Hematopoietic multipotent progenitor cell (in vitro differentiated cells): Measurements from ENCODE around the gene PSG5. TPM values are rescaled to one million over a fixed set of nuclear protein-coding genes. Genes with fewer than 3 reads are reported as not detected.
"Not testable (repeated sequence)": the region's sequence is repeated elsewhere in the genome, so short reads cannot be mapped to it uniquely, and the experiment has no call there.

ENCODE experiments used
- DNase-seq, 3 donors: peaks; one replicate each; pipeline ENCODE4 v3.0.0-alpha.2; 2011 to 2015; ENCODE audit warnings: low read depth in 2 of 3, low spot score in 2 of 3
- total RNA-seq: library from RNA; depleted of rRNA; stranded (reverse); fragments of >200 nt; gene quantifications from one replicate; pipeline ENCODE4 v1.2.3, GENCODE V29; 2012

PSG5 gene
- total RNA-seq, 1 donor: not detected

DNA sequence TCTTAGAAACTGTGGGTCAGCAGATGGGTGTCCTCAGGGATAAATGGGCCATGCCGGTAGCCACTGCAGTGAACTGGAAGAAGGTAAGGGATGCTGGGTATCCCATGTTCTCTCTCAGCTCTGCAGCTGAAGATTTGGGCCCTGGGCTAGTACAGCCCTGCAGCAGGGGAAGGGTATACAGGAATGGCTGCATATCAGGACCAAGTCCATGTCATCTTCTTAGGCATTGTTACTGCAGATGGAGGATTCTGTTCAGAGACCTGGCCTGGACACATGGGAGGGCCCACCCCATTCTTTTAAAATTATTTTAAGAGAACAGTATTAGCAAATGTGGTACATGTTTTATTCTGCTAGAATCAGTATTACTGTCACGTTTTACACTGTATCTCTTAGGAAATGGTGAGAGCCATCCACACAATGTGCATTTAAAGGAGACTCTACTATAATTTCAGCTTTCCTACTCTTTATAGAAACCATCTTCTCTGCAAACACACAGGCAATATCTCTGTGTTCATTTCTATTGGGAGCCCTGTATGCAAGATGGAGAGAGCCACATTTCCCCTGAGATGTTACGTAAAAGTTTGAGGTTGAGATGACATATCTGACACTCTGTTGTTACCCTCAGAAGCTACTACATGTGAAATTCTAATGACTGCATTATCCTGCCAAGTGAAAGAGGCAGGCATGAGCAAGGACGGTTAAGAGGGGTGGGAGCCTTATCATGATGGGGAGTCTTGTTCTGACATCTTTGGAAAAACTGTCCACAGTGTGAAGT is 6.2 kb upstream of the PSG5 start:
- DNase-seq: not testable (repeated sequence)

DNA sequence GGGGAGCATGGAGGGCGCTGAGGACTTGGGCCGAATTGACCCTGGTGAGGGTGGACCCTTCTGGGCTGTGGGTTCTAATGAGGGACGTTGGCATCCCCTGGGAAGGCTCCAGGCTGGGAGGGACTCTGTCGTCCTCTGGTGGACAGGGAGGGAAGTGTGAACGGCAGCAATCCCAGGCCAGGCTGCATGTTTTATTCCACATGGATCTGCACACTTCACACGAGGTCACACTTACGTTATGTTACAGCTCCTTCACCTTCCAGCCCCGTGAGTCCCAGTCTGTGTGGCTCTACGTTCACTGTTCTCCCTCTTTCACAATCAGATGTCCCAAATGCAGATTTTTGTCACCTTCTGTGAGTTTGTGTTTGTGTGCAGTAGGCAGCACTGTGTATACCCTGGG is 1.8 kb upstream of the PSG5 start:
- not testable (repeated sequence) for DNase-seq

- not testable (repeated sequence) for DNase-seq
Observed at GRCh38 chr19:43181869-43182771, 4.2 kb downstream of the PSG5 start.

DNA sequence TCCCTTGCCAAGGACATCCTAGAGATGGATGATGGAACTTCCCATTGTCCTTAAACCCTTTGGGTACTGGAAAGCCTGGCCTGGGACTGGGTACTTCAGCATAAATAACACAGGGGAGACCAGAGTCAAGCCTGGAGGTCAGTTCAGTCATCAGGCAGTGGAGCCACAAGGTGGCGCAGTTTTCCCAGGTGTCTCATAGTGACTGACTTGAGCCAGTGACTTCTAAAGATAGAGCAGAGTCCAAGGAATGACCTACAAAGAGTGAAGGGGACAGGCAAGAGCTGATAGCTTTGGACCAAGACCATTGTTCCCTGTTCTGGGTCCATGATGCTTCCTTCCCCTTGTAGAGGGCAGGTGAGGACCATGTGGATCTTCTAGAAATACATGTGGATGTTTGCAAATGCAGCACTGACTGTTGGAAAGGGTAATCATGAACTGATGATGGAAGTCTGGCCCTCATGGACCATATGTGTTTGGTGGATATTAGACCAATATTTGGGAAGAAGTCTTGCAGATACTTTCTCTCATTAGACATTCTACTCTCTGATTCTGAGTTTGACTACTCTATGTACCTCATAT is 6.7 kb downstream of the PSG5 start:
- DNase-seq: not testable (repeated sequence)

- not testable (repeated sequence) for DNase-seq
Observed at GRCh38 chr19:43178577-43178976, 7.8 kb downstream of the PSG5 start.

GRCh38 chr19:43165906-43166305 is 20.4 kb downstream of the PSG5 start:
- not testable (repeated sequence) for DNase-seq

DNA sequence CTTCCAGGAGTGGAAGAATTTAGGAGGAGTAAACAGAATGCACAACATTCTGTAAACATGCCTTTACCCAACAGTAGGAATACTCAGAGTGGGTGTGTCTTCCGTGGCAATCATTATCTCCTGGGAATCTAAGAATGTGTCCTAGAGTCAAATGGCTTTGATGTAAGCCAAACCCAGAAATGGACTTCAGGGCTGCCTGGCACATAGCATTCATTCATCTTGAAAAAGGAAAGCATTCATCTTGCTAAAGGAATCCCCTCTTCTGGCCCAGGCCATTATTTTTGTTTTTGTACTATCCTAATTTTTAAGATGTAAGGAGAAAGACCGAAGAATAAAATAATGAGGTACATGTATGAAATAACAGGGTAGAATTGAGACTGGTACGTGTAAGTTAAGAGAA is 23.2 kb downstream of the PSG5 start:
- not testable (repeated sequence) for DNase-seq

- not testable (repeated sequence) for DNase-seq
Observed at GRCh38 chr19:43162261-43162660, 24.1 kb downstream of the PSG5 start.

DNA sequence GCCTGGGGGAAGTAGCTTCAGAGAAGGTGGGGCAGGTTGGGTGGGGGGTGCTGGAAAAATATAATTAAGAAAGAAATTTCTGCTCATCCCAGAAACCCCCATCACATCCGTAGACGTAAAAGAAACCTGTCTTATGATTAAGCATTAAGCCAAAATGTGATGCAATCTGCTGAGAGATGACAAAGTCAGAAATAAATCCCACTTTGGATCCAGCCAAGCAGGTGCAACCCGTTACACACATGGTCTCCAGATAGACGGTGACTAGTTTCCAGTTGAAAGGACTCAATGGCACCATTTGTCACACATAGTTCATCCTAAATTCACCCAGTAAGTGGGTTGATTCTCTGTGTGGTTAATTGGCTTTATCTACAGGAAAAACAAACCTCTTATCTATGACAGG is 34.1 kb downstream of the PSG5 start:
- no peak for DNase-seq

DNA sequence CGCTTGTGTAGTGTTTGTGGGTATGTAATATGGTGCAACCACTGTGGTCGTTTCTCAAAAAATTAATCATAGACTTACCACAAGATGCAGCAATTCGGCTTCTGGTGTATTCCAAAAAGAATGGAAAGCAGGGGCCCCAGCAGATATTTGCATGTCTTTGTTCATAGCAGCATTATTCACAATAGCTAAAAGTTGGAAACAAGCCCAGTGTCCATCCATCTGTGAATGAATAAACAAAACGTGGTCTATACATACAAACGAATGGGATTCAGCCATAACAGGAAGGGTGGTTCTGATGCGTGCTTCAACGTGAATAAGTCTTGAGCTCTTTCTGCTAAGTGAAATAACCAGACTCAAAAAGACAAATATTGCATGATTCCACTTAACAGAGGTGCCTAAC is 36.5 kb downstream of the PSG5 start:
- DNase-seq: not testable (repeated sequence)

GRCh38 chr19:43148233-43148632 is 38.1 kb downstream of the PSG5 start:
- DNase-seq: no peak

- not testable (repeated sequence) for DNase-seq
Observed at GRCh38 chr19:43141763-43142162, 44.6 kb downstream of the PSG5 start.

DNA sequence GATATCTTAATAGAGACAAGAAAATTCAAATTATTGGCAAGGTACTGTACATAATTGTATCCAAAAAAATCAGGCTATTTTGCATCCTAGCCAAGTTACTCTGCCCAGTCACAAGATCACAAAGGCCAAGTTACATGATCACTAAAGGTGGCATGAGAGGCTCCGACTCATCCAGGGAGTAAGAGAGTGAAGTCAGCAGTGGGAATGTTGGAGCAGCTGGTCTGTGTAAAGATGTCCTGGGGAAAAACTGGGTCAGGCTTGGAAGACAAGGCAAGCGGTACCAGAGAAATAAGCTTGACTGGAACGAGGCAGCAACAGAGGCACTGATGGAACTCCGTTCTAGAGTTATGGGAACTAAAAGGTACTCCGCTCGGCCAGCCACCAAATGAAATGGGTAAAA is 53.6 kb downstream of the PSG5 start:
- DNase-seq: no peak

- DNase-seq: not testable (repeated sequence)
Observed at GRCh38 chr19:43131281-43131842, 55.0 kb downstream of the PSG5 start.

- not testable (repeated sequence) for DNase-seq
Observed at GRCh38 chr19:43129197-43129596, 57.1 kb downstream of the PSG5 start.

DNA sequence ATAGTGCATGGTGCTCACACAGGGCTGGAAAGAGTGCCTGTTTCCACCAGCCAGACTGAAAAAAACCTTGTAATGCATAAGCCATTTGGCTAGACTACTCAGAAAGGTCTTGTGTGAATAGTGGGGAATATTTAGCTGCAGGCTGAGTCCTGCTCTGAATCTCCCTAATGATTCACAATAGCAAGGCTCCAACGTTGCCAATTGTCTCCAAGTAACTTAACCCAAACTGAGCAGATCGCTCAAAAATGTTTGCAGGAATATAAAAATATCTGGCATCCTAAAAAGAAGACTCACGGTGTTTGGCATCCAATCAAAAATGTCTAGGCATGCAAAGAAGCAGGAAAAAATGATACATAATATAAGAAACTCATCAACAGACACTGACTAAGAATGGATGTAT is 59.0 kb downstream of the PSG5 start:
- DNase-seq: not testable (repeated sequence)

DNA sequence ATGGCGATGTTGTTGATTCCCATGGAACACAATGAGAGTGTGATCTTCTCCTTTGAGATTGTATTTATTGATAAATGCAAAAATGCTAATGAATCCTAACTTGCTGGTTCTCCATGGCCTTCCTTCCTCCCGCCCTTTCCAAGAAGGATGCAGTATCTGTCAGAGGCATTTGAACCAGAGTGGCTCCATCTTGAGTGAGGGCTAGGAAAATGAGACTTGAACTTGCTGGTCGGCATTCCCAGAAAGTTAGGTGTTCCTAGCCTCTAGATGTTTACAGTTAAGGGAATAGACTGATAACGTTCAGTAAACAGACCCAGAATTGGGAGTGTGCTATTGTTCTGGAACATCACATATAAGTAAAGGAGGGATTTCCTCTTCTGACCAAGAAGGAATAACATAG is 59.6 kb downstream of the PSG5 start:
- no peak for DNase-seq

GRCh38 chr19:43124360-43124759 is 62.0 kb downstream of the PSG5 start:
- DNase-seq: no peak

DNA sequence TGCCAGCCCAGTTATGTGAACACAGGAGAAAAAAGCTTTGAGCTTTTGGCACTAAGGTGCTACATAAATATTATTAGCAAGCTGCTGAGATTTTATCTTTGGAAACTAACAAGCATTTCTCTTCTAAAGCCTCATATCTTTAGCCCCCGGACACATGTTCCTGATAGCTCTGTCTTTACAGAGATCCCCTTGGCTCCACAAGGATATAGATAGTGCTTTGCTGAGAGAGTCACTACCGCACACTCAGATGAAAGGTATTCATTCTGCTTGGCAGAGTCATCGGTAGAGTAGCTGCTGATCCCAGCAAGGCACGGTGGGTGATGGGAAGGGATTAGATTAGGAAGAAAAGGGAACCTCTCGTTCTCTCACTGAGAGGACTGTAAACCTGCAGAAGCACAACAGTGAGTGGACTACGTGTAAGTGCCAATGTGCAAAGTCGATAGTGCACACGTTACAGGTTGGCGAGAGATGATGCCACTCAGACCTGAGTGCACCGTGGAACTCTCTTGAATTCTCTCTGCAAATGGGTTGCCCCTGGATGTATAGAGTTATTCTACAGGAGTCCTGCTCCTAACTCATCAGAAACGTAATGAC is 65.8 kb downstream of the PSG5 start:
- not testable (repeated sequence) for DNase-seq

DNA sequence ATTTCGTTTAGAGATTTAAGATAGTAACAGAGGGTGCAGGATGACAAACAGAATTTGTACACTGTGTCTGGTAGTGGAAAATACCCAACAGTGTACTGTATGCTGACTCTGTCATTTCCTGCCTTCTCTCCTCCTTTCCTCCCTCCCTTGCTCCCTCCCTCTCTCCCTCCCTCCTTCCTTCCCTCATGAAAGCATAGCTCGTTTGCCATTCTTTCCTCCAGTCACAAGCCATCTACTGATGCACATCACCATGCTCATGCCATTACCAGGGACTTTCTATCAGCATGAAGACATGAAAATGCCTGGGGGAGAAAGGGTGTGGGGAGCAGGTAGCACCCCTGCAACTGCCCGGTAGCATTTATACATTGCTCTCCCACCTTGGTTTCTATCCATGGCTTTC is 66.8 kb downstream of the PSG5 start:
- DNase-seq: not testable (repeated sequence)
